Measurements from ENCODE around the gene TCP10L.

DNA sequence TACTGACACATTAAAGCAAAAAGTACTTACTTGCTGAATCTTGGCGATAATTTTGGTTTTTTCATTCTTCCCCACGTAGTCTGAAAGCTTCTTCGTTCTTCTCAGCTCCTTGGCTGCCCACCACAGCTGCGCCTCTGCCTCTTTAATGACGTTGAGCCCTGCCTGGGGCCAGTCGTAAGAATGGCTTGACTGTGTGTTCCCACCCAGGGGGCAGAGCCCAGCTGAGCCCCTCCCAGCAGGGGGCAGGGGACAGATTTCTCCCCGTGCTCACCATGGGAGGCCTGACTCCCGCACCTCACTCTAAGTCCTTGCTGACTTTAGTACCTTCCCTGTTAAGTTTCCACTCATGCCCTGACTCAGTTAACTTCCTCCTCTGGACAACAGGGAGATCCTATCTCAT lies 17.8 kb upstream of the TCP10L start:
- TF ChIP-seq POLR2A (IDR thresholded peaks at IDR 0.05; ENCODE audit: low read depth, low read length) = no peak
- TF ChIP-seq, protein P1, sequence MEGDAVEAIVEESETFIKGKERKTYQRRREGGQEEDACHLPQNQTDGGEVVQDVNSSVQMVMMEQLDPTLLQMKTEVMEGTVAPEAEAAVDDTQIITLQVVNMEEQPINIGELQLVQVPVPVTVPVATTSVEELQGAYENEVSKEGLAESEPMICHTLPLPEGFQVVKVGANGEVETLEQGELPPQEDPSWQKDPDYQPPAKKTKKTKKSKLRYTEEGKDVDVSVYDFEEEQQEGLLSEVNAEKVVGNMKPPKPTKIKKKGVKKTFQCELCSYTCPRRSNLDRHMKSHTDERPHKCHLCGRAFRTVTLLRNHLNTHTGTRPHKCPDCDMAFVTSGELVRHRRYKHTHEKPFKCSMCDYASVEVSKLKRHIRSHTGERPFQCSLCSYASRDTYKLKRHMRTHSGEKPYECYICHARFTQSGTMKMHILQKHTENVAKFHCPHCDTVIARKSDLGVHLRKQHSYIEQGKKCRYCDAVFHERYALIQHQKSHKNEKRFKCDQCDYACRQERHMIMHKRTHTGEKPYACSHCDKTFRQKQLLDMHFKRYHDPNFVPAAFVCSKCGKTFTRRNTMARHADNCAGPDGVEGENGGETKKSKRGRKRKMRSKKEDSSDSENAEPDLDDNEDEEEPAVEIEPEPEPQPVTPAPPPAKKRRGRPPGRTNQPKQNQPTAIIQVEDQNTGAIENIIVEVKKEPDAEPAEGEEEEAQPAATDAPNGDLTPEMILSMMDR (conservative IDR thresholded peaks at IDR 0.05; ENCODE audit: low read depth, low read length) = no peak
- TF ChIP-seq MAFK (IDR thresholded peaks at IDR 0.05; ENCODE audit: low read depth, low read length) = no peak
- no peak for TF ChIP-seq RFX5 (IDR thresholded peaks at IDR 0.05; ENCODE audit: low read depth, low read length)
- TF ChIP-seq RCOR1 (IDR thresholded peaks at IDR 0.05; ENCODE audit: insufficient replicate concordance, low read length) = no peak
- no peak for TF ChIP-seq NFE2L2 (IDR thresholded peaks at IDR 0.05; ENCODE audit: low read depth, low read length)
- TF ChIP-seq, protein P2, sequence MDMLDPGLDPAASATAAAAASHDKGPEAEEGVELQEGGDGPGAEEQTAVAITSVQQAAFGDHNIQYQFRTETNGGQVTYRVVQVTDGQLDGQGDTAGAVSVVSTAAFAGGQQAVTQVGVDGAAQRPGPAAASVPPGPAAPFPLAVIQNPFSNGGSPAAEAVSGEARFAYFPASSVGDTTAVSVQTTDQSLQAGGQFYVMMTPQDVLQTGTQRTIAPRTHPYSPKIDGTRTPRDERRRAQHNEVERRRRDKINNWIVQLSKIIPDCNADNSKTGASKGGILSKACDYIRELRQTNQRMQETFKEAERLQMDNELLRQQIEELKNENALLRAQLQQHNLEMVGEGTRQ (IDR thresholded peaks at IDR 0.05; ENCODE audit: low read depth, low read length) = no peak
- TF ChIP-seq RAD21 (IDR thresholded peaks at IDR 0.05; ENCODE audit: low read length) = no peak
- TF ChIP-seq MAZ (IDR thresholded peaks at IDR 0.05; ENCODE audit: borderline replicate concordance, low read depth, low read length) = no peak
- TF ChIP-seq, protein P3, sequence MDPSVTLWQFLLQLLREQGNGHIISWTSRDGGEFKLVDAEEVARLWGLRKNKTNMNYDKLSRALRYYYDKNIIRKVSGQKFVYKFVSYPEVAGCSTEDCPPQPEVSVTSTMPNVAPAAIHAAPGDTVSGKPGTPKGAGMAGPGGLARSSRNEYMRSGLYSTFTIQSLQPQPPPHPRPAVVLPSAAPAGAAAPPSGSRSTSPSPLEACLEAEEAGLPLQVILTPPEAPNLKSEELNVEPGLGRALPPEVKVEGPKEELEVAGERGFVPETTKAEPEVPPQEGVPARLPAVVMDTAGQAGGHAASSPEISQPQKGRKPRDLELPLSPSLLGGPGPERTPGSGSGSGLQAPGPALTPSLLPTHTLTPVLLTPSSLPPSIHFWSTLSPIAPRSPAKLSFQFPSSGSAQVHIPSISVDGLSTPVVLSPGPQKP (IDR thresholded peaks at IDR 0.05; ENCODE audit: borderline replicate concordance, low read depth, low read length) = no peak

Measured in IMR-90 (cell line).